Adrenal gland (tissue), 12 donors: ENCODE results near the gene SHROOM2. TPM values are rescaled to one million over a fixed set of nuclear protein-coding genes. Genes with fewer than 3 reads are reported as not detected.

ENCODE experiments used
- DNase-seq, 7 donors: peaks; one replicate each; pipeline ENCODE4 v3.0.0-alpha.2; 2019 to 2020
- H3K27ac ChIP-seq, 5 donors: fragments of 200-600 bp; sonication (generic) in 4 of 5; 1 replicate in 3 of 5; 2 replicates in 2 of 5; pipeline versions ENCODE4 v1.5.1 to v1.8.0; 2016 to 2020; ENCODE audit warnings: mild to moderate bottlenecking in 1 of 5
- H3K27me3 ChIP-seq: fragments of 200-600 bp; 2 replicates; pipeline ENCODE4 v1.8.0; 2021
- H3K36me3 ChIP-seq, 2 donors: fragments of 200-600 bp; replicated peaks in 1 of 2; 1 replicate in 1 of 2; 2 replicates in 1 of 2; pipeline versions ENCODE4 v1.5.1 to v1.8.0; 2018 to 2022
- H3K4me1 ChIP-seq, 2 donors: fragments of 200-600 bp; replicated peaks in 1 of 2; 1 replicate in 1 of 2; 2 replicates in 1 of 2; pipeline versions ENCODE4 v1.5.1 to v1.8.0; 2018 to 2021
- H3K4me3 ChIP-seq, 4 donors: fragments of 200-600 bp; sonication (generic) in 3 of 4; one replicate each; pipeline ENCODE4 v1.5.1; 2016 to 2018
- H3K9me3 ChIP-seq, 3 donors: fragments of 200-600 bp; sonication (generic) in 1 of 3; replicated peaks in 1 of 3; 1 replicate in 2 of 3; 2 replicates in 1 of 3; pipeline versions ENCODE4 v1.5.1 to v1.8.0; 2016 to 2021
- CTCF ChIP-seq, 6 experiments: fragments of 450-650 bp in 4 of 6; fragments of 200-600 bp in 2 of 6; sonication (generic) in 1 of 6; IDR thresholded peaks; 1 replicate in 5 of 6; 2 replicates in 1 of 6; pipeline versions ENCODE4 v1.5.1 to v1.8.0; 2016 to 2021; ENCODE audit warnings: antibody characterized with exemption in 6 of 6, mild to moderate bottlenecking in 2 of 6, moderate library complexity in 1 of 6
- POLR2A ChIP-seq, 2 donors: fragments of 450-650 bp; IDR thresholded peaks; one replicate each; pipeline ENCODE4 v1.6.1; 2017; ENCODE audit warnings: antibody characterized with exemption in 2 of 2, mild to moderate bottlenecking in 2 of 2, moderate library complexity in 1 of 2
- WGBS, 4 donors: extraction: QIAGEN DNeasy Blood & Tissue Kit in 2 of 4; methylation state at CpG; one replicate each; pipeline versions ENCODE4 v1.1.5 to v1.1.7; 2013 to 2017; 5-methylcytosine and 5-hydroxymethylcytosine counted together
- intact Hi-C, 2 donors: fragments of 100-400 bp; cut with DNase I; formaldehyde crosslinking; loops; one replicate each; pipeline versions ENCODE4 v1.14.1 to v1.15.0; 2022 to 2023
- polyA plus RNA-seq, 3 donors: library from polyadenylated mRNA; stranded (reverse); fragments of 200-250 nt in 2 of 3; fragments of 350-450 nt in 1 of 3; fragmentation: Illumina TruSeq in 1 of 3; extraction: RNeasy Lipid Tissue Mini Kit (QIAGEN cat#74804) in 1 of 3; gene quantifications; one replicate each; pipeline ENCODE4 v1.2.3, GENCODE V29; 2013 to 2014
- total RNA-seq, 9 donors: library from RNA; depleted of rRNA in 4 of 9; stranded (reverse); fragments of >200 nt in 4 of 9; fragments of 120-200 nt in 1 of 9; fragmentation: NEBNext Ultra II Directional in 1 of 9; extraction: Animal tissue kit (Norgen Biotek cat#: 25700) in 1 of 9; gene quantifications; one replicate each; pipeline versions ENCODE4 v1.1.0 to v1.2.4, GENCODE V29; 2013 to 2023
- donor health status: healthy with polysubstance abuse.
- donor health status: Bipolar disorder and iron deficiency.
- donor health status: DM: yes; HTN: yes; CAD: no.
- donor health status: DM: no; HTN: no; CAD: no.
- donor health status: DM: no; HTN: no; CAD: no.
- donor health status: DM: yes; HTN: yes; CAD: no.

Gene SHROOM2
- total and polyA plus RNA-seq, 12 donors: 1.7 to 7.2 (median 4.0) TPM

- Histone ChIP-seq H3K4me3 (no peak overlapping the region), H3K27ac (no peak overlapping the region), H3K4me1 (peaks cover 0 to 3% of the 10 kb centered on the region in 2 donors), H3K9me3 (no peaks in the 10 kb centered on the region), H3K36me3 (no peaks in the 10 kb centered on the region), H3K27me3 (no peaks in the 10 kb centered on the region)
- no peak for TF ChIP-seq POLR2A (IDR thresholded peaks at IDR 0.05)
- no peak for TF ChIP-seq CTCF (IDR thresholded peaks at IDR 0.05)
- intact Hi-C loops: no loop called here
- WGBS, 4 donors: 43 to 69% (median 49%) methylated on average over 18 to 31 of the region's 31 CpGs; no CpG with 5 or more reads in 1 of the 4 donors
- no peak for DNase-seq
These were observed 126.3 kb downstream of the SHROOM2 start for GRCh38 chrX:9912351-9913145.

GRCh38 chrX:9913146-9913433 lies 126.9 kb downstream of the SHROOM2 start:
- 43 to 87% (median 61%) methylated on average over 4 of the region's 4 CpGs for WGBS, 4 donors
- peaks cover 0 to 3% of the 10 kb centered on the region in 2 donors for H3K4me1 ChIP-seq
- H3K4me3 ChIP-seq: no peak overlapping the region
- H3K27me3 ChIP-seq: no peaks in the 10 kb centered on the region
- intact Hi-C loops: no loop called here
- TF ChIP-seq POLR2A (IDR thresholded peaks at IDR 0.05) (no peak), CTCF (IDR thresholded peaks at IDR 0.05) (no peak)
- H3K27ac ChIP-seq: no peak overlapping the region
- H3K9me3 ChIP-seq: no peaks in the 10 kb centered on the region
- DNase-seq: no peak
- no peaks in the 10 kb centered on the region for H3K36me3 ChIP-seq

GRCh38 chrX:9917861-9918260 lies 131.6 kb downstream of the SHROOM2 start:
- TF ChIP-seq POLR2A (IDR thresholded peaks at IDR 0.05): no peak
- no peak for TF ChIP-seq CTCF (IDR thresholded peaks at IDR 0.05)
- Histone ChIP-seq H3K9me3 (no peaks in the 10 kb centered on the region), H3K4me3 (no peak overlapping the region), H3K36me3 (no peaks in the 10 kb centered on the region), H3K27me3 (no peaks in the 10 kb centered on the region), H3K27ac (no peak overlapping the region), H3K4me1 (no peaks in the 10 kb centered on the region)
- intact Hi-C loops: no loop called here
- WGBS, 4 donors: 83 to 95% (median 83%) methylated on average over 5 of the region's 5 CpGs
- no peak for DNase-seq

- H3K4me1 ChIP-seq: no peaks in the 10 kb centered on the region
- H3K27me3 ChIP-seq: no peaks in the 10 kb centered on the region
- intact Hi-C loops: no loop called here
- no peaks in the 10 kb centered on the region for H3K36me3 ChIP-seq
- H3K4me3 ChIP-seq: no peak overlapping the region
- 62 to 92% (median 80%) methylated on average over 2 to 3 of the region's 3 CpGs for WGBS, 4 donors
- no peak for TF ChIP-seq CTCF (IDR thresholded peaks at IDR 0.05)
- no peak for TF ChIP-seq POLR2A (IDR thresholded peaks at IDR 0.05)
- H3K27ac ChIP-seq: no peak overlapping the region
- no peaks in the 10 kb centered on the region for H3K9me3 ChIP-seq
- no peak for DNase-seq
These were observed 133.5 kb downstream of the SHROOM2 start for GRCh38 chrX:9919632-9920172.
